GM12878 (cell line): ENCODE data around the gene ADCY10.

Source experiments
- BCL11A ChIP-seq: IDR thresholded peaks from 2 replicates; pipeline ENCODE4 v1.6.1; 2011; ENCODE audit warnings: low read depth, low read length
- CHD4 ChIP-seq: fragments of 200-600 bp; sonication (generic); IDR thresholded peaks from 2 replicates; pipeline ENCODE4 v1.6.1; 2016; ENCODE audit warnings: mild to moderate bottlenecking
- EGR1 ChIP-seq, 2 experiments: IDR thresholded peaks; 1 replicate in 1 of 2; 2 replicates in 1 of 2; pipeline ENCODE4 v1.6.1; 2011 to 2012; ENCODE audit warnings: low read depth in 2 of 2, low read length in 2 of 2, borderline replicate concordance in 1 of 2, mild to moderate bottlenecking in 1 of 2, moderate library complexity in 1 of 2
- EZH2 ChIP-seq: IDR thresholded peaks from 2 replicates; pipeline ENCODE4 v1.6.1; 2012; ENCODE audit warnings: low read depth, mild to moderate bottlenecking, control low read depth, inconsistent platforms, low read length, borderline replicate concordance; ENCODE audit not compliant: control insufficient read depth
- PAX8 ChIP-seq: fragments of 450-650 bp; IDR thresholded peaks from 2 replicates; pipeline ENCODE4 v1.6.1; 2017; ENCODE audit warnings: mild to moderate bottlenecking, moderate library complexity
- POLR2AphosphoS5 ChIP-seq: IDR thresholded peaks from 2 replicates; pipeline ENCODE4 v1.6.1; 2011; ENCODE audit warnings: mild to moderate bottlenecking, low read length, inconsistent platforms
- RAD21 ChIP-seq: IDR thresholded peaks from 2 replicates; pipeline ENCODE4 v1.6.1; 2011; ENCODE audit warnings: mild to moderate bottlenecking, low read depth, low read length, moderate library complexity; ENCODE audit not compliant: insufficient read depth
- SMAD1 ChIP-seq: fragments of 450-650 bp; IDR thresholded peaks from 2 replicates; pipeline ENCODE4 v1.6.1; 2018; ENCODE audit warnings: mild to moderate bottlenecking, low read depth; ENCODE audit not compliant: partially characterized antibody
- USF2 ChIP-seq: IDR thresholded peaks from 2 replicates; pipeline ENCODE4 v1.6.1; 2011; ENCODE audit warnings: low read depth, low read length, improper control_type of control experiment, borderline replicate concordance
- ZBTB40 ChIP-seq: fragments of 450-650 bp; IDR thresholded peaks from 2 replicates; pipeline ENCODE4 v1.6.1; 2016; ENCODE audit warnings: mild to moderate bottlenecking, moderate library complexity, borderline replicate concordance
- ZNF274 ChIP-seq: IDR thresholded peaks from one replicate; pipeline ENCODE4 v1.8.0; 2011; ENCODE audit not compliant: insufficient read length, insufficient read depth
- TF ChIP-seq, protein P1 (sequence below), 3 experiments: IDR thresholded peaks in 2 of 3; conservative IDR thresholded peaks in 1 of 3; 2 replicates each; pipeline ENCODE4 v1.5.1; 2011; ENCODE audit warnings: low read depth in 3 of 3, low read length in 3 of 3, mild to moderate bottlenecking in 3 of 3, control low read depth in 2 of 3, moderate library complexity in 2 of 3, inconsistent platforms in 1 of 3, mixed read lengths in 1 of 3; ENCODE audit not compliant: control insufficient read depth in 2 of 3, insufficient read depth in 1 of 3; ENCODE audit errors: extremely low read depth in 1 of 3

DNA sequence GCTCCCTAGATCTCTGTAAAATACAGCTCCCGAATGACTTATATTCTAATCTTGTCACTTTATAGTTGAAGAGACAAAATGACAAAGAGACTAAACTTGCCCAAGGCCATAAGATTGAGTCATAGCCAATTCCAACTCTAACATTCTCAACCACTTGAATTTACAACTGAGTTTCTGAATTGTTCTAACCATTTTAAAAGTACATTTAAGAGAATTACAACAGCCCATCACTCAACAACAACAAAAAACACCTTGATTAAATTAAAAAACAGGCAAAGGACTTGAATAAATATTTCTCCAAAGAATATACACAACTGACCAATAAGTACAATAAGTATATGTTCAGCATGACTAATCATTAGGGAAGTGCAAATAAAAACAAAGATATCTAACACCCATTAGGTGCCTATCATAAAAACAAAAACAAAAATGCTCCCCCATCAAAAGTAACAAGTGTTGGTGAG is 8.7 kb upstream of the ADCY10 start:
- no peak for TF ChIP-seq SMAD1
- TF ChIP-seq, protein P1, sequence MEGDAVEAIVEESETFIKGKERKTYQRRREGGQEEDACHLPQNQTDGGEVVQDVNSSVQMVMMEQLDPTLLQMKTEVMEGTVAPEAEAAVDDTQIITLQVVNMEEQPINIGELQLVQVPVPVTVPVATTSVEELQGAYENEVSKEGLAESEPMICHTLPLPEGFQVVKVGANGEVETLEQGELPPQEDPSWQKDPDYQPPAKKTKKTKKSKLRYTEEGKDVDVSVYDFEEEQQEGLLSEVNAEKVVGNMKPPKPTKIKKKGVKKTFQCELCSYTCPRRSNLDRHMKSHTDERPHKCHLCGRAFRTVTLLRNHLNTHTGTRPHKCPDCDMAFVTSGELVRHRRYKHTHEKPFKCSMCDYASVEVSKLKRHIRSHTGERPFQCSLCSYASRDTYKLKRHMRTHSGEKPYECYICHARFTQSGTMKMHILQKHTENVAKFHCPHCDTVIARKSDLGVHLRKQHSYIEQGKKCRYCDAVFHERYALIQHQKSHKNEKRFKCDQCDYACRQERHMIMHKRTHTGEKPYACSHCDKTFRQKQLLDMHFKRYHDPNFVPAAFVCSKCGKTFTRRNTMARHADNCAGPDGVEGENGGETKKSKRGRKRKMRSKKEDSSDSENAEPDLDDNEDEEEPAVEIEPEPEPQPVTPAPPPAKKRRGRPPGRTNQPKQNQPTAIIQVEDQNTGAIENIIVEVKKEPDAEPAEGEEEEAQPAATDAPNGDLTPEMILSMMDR (IDR thresholded peaks at IDR 0.05 in 2 of 3, conservative IDR thresholded peaks at IDR 0.05 in 1 of 3; ENCODE audit: control insufficient read depth in 2 of 3, extremely low read depth in 1 of 3, insufficient read depth in 1 of 3, low read depth in 3 of 3, low read length in 3 of 3), result no peak
- no peak for TF ChIP-seq ZBTB40
- no peak for TF ChIP-seq ZNF274
- no peak for TF ChIP-seq EZH2
- no peak for TF ChIP-seq POLR2AphosphoS5
- no peak for TF ChIP-seq PAX8
- TF ChIP-seq CHD4, result no peak
- no peak for TF ChIP-seq RAD21
- no peak for TF ChIP-seq BCL11A
- TF ChIP-seq USF2, result no peak
- TF ChIP-seq EGR1 (IDR thresholded peaks at IDR 0.05; ENCODE audit: borderline replicate concordance in 1 of 2, low read depth in 2 of 2, low read length in 2 of 2), result no peak
